ENCODE data around the gene UQCC5. TPM values are rescaled to one million over a fixed set of nuclear protein-coding genes. Genes with fewer than 3 reads are reported as not detected.
A peak's percentile ranks its signal among the peaks of the same experiment; 100 is the strongest.

The UQCC5 gene
- total RNA-seq, 1 donor from 2014 or later: 0.79 TPM

- no peak for TF ChIP-seq CTCF (IDR thresholded peaks at IDR 0.05; ENCODE audit: insufficient read depth, low read length, severe bottlenecking)
- Histone ChIP-seq H3K27me3 (ENCODE audit: control insufficient read depth, insufficient read depth, low read length) (peaks cover 9% of the 10 kb centered on the region), H3K4me3 (ENCODE audit: low read depth, low read length) (no peak overlapping the region), H3K36me3 (ENCODE audit: control insufficient read depth, insufficient read depth, low read length) (no peaks in the 10 kb centered on the region)
- no peak for FAIRE-seq
- DNase-seq (ENCODE audit: low read depth): no peak
Measured at GRCh38 chr3:52515192-52515591, 21.2 kb upstream of the UQCC5 start.

GRCh38 chr3:52516509-52517195 lies 19.8 kb upstream of the UQCC5 start:
- FAIRE-seq: no peak
- H3K27me3 ChIP-seq (ENCODE audit: control insufficient read depth, insufficient read depth, low read length): peaks cover 3% of the 10 kb centered on the region
- DNase-seq (ENCODE audit: low read depth): no peak
- H3K36me3 ChIP-seq (ENCODE audit: control insufficient read depth, insufficient read depth, low read length): no peaks in the 10 kb centered on the region
- no peak for TF ChIP-seq CTCF (IDR thresholded peaks at IDR 0.05; ENCODE audit: insufficient read depth, low read length, severe bottlenecking)
- no peak overlapping the region for H3K4me3 ChIP-seq (ENCODE audit: low read depth, low read length)

- H3K4me3 ChIP-seq (ENCODE audit: low read depth, low read length): no peak overlapping the region
- no peak for TF ChIP-seq CTCF (IDR thresholded peaks at IDR 0.05; ENCODE audit: insufficient read depth, low read length, severe bottlenecking)
- no peaks in the 10 kb centered on the region for H3K36me3 ChIP-seq (ENCODE audit: control insufficient read depth, insufficient read depth, low read length)
- no peak for DNase-seq (ENCODE audit: low read depth)
- FAIRE-seq: no peak
- peaks cover 3% of the 10 kb centered on the region for H3K27me3 ChIP-seq (ENCODE audit: control insufficient read depth, insufficient read depth, low read length)
Measured at GRCh38 chr3:52517796-52518722, 18.3 kb upstream of the UQCC5 start.

GRCh38 chr3:52518723-52519444 lies 17.5 kb upstream of the UQCC5 start:
- H3K36me3 ChIP-seq (ENCODE audit: control insufficient read depth, insufficient read depth, low read length): peaks cover 2% of the 10 kb centered on the region
- no peak for TF ChIP-seq CTCF (IDR thresholded peaks at IDR 0.05; ENCODE audit: insufficient read depth, low read length, severe bottlenecking)
- peaks cover 3% of the 10 kb centered on the region for H3K27me3 ChIP-seq (ENCODE audit: control insufficient read depth, insufficient read depth, low read length)
- FAIRE-seq (no peak), DNase-seq (ENCODE audit: low read depth) (no peak)
- peak overlapping the region; percentile 22 for H3K4me3 ChIP-seq (ENCODE audit: low read depth, low read length)

GRCh38 chr3:52519445-52520140 lies 16.8 kb upstream of the UQCC5 start:
- Histone ChIP-seq H3K27me3 (ENCODE audit: control insufficient read depth, insufficient read depth, low read length) (peaks cover 3% of the 10 kb centered on the region), H3K36me3 (ENCODE audit: control insufficient read depth, insufficient read depth, low read length) (peaks cover 5% of the 10 kb centered on the region), H3K4me3 (ENCODE audit: low read depth, low read length) (no peak overlapping the region)
- TF ChIP-seq CTCF (IDR thresholded peaks at IDR 0.05; ENCODE audit: insufficient read depth, low read length, severe bottlenecking): no peak
- DNase-seq (ENCODE audit: low read depth) (no peak), FAIRE-seq (peak; percentile 85)
